ENCODE measurements around the gene TEX14. TPM values are rescaled to one million over a fixed set of nuclear protein-coding genes. Genes with fewer than 3 reads are reported as not detected.

TEX14 gene
- polyA plus RNA-seq, 3 donors: 0.25 TPM; not detected in 2

- Mint-ChIP-seq H3K27me3 (ENCODE audit: low read depth in 3 of 3) (peaks cover 39 to 52% (median 39%) of the 10 kb centered on the region in 3 donors), H3K4me1 (peaks cover 31% of the 10 kb centered on the region), H3K4me3 (no peak overlapping the region), H3K9me3 (peaks cover 0 to 2% (median 0%) of the 10 kb centered on the region in 7 donors), H3K36me3 (peaks cover 0 to 8% of the 10 kb centered on the region in 2 donors), H3K27ac (no peak overlapping the region)
- Histone ChIP-seq H3K27ac (ENCODE audit: low read depth in 1 of 2, low read length in 2 of 2) (no peak overlapping the region), H3K4me2 (replicated peaks; ENCODE audit: extremely low read depth, low read length, poor library complexity, severe bottlenecking) (no peak overlapping the region), H3K9me3 (replicated peaks in 1 of 2; ENCODE audit: control insufficient read depth in 1 of 2, insufficient read depth in 1 of 2, low read length in 2 of 2) (no peaks in the 10 kb centered on the region), H3K79me2 (ENCODE audit: insufficient read depth, low read length) (no peaks in the 10 kb centered on the region), H2AFZ (ENCODE audit: insufficient read depth, low read depth, low read length, poor library complexity, severe bottlenecking) (no peak overlapping the region), H4K20me1 (ENCODE audit: insufficient read depth, low read length) (no peaks in the 10 kb centered on the region), H3K4me1 (ENCODE audit: control insufficient read depth in 1 of 2, insufficient read depth in 2 of 2, low read length in 2 of 2) (peaks cover 23 to 31% of the 10 kb centered on the region in 2 donors), H3K36me3 (replicated peaks in 1 of 2; ENCODE audit: control insufficient read depth in 1 of 2, insufficient read depth in 2 of 2, low read length in 2 of 2) (no peaks in the 10 kb centered on the region), H3K9ac (ENCODE audit: insufficient read depth, low read length, poor library complexity, severe bottlenecking) (no peak overlapping the region), H3K27me3 (ENCODE audit: control insufficient read depth in 2 of 2, insufficient read depth in 2 of 2, low read length in 2 of 2) (peaks cover 4 to 31% of the 10 kb centered on the region in 2 donors), H3K4me3 (replicated peaks in 1 of 3; ENCODE audit: low read depth in 2 of 3, low read length in 3 of 3) (no peak overlapping the region)
- intact Hi-C loops (cut with micrococcal nuclease): loop anchor here in 1 of 2 donors (10.0 kb wide), 1 partner anchor 57 kb away; no protein-coding TSS in a partner anchor
- TF ChIP-seq CTCF (IDR thresholded peaks at IDR 0.05): no peak
- peak in 1 of 3 donors; percentile 32 for DNase-seq
- whole genome bisulfite sequencing (ENCODE audit: insufficient coverage): 61% methylated on average over 3 of the region's 3 CpGs
Observed at GRCh38 chr17:58527949-58528348, 163.9 kb downstream of the TEX14 start.

GRCh38 chr17:58527306-58527705, 164.5 kb downstream of the TEX14 start:
- no peak overlapping the region for H3K27ac ChIP-seq (ENCODE audit: low read depth in 1 of 2, low read length in 2 of 2)
- intact Hi-C loops (cut with micrococcal nuclease): loop anchor here in 1 of 2 donors (10.0 kb wide), 1 partner anchor 57 kb away; no protein-coding TSS in a partner anchor
- H3K27me3 Mint-ChIP-seq (ENCODE audit: low read depth in 3 of 3): peaks cover 33 to 47% (median 33%) of the 10 kb centered on the region in 3 donors
- H3K9ac ChIP-seq (ENCODE audit: insufficient read depth, low read length, poor library complexity, severe bottlenecking): no peak overlapping the region
- no peak overlapping the region for H3K4me3 ChIP-seq (replicated peaks in 1 of 3; ENCODE audit: low read depth in 2 of 3, low read length in 3 of 3)
- peak; percentile 62 for TF ChIP-seq CTCF (IDR thresholded peaks at IDR 0.05)
- peaks cover 19 to 26% of the 10 kb centered on the region in 2 donors for H3K4me1 ChIP-seq (ENCODE audit: control insufficient read depth in 1 of 2, insufficient read depth in 2 of 2, low read length in 2 of 2)
- no CpG with 5 or more reads among the region's 2 CpGs for WGBS (ENCODE audit: insufficient coverage)
- peak overlapping the region in 2 of 7 donors; percentile 53 to 85 for H3K27ac Mint-ChIP-seq
- no peaks in the 10 kb centered on the region for H3K9me3 ChIP-seq (replicated peaks in 1 of 2; ENCODE audit: control insufficient read depth in 1 of 2, insufficient read depth in 1 of 2, low read length in 2 of 2)
- H3K9me3 Mint-ChIP-seq: peaks cover 0 to 2% (median 0%) of the 10 kb centered on the region in 7 donors
- H3K79me2 ChIP-seq (ENCODE audit: insufficient read depth, low read length): no peaks in the 10 kb centered on the region
- H2AFZ ChIP-seq (ENCODE audit: insufficient read depth, low read depth, low read length, poor library complexity, severe bottlenecking): peak overlapping the region; percentile 59
- no peak overlapping the region for H3K4me2 ChIP-seq (replicated peaks; ENCODE audit: extremely low read depth, low read length, poor library complexity, severe bottlenecking)
- peak overlapping the region in 1 of 2 donors; percentile 82 for H3K4me3 Mint-ChIP-seq
- DNase-seq: no peak
- H4K20me1 ChIP-seq (ENCODE audit: insufficient read depth, low read length): no peaks in the 10 kb centered on the region
- H3K4me1 Mint-ChIP-seq: peaks cover 25% of the 10 kb centered on the region
- H3K27me3 ChIP-seq (ENCODE audit: control insufficient read depth in 2 of 2, insufficient read depth in 2 of 2, low read length in 2 of 2): peaks cover 2 to 26% of the 10 kb centered on the region in 2 donors
- H3K36me3 ChIP-seq (replicated peaks in 1 of 2; ENCODE audit: control insufficient read depth in 1 of 2, insufficient read depth in 2 of 2, low read length in 2 of 2): no peaks in the 10 kb centered on the region
- peaks cover 0 to 2% of the 10 kb centered on the region in 2 donors for H3K36me3 Mint-ChIP-seq
